Measurements from ENCODE around the gene SLC12A7. TPM values are rescaled to one million over a fixed set of nuclear protein-coding genes. Genes with fewer than 3 reads are reported as not detected.

Gene SLC12A7
- polyA plus RNA-seq, 1 donor: 76.6 TPM

DNA sequence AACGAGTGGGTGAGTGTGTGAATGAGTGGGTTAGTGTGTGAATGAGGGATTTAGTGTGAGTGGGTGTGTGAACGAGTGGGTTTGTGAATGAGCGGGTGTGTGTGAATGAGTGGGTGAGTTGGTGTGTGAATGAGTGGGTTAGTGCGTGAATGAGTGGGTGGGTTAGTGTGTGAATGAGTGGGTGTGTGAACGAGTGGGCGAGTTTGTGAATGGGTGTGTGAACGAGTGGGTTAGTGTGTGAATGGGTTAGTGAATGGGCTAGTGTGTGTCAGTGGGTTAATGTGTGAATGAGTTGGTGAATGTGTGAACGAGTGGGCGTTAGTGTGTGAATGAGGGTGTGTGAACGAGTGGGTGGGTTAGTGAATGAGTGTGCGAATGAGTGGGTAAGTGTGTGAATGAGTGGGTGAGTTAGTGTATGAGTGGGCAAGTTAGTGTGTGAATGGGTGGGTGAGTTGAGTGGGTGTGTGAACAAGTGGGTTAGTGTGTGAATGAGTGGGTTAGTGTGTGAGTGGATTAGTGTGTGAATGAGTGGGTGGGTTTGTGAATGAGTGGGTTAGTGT is 63.6 kb downstream of the SLC12A7 start:
- Histone ChIP-seq H3K9me3 (ENCODE audit: control insufficient read depth, low read depth, low read length) (peaks cover 17% of the 10 kb centered on the region), H3K4me1 (ENCODE audit: control insufficient read depth, insufficient read depth, low read length) (no peaks in the 10 kb centered on the region), H3K4me3 (ENCODE audit: low read length) (no peak overlapping the region), H3K27me3 (ENCODE audit: control insufficient read depth, insufficient read depth, low read length) (no peaks in the 10 kb centered on the region), H3K27ac (ENCODE audit: low read length) (no peak overlapping the region), H3K36me3 (ENCODE audit: control insufficient read depth, insufficient read depth, low read length) (peaks cover 27% of the 10 kb centered on the region)
- no CpG with 5 or more reads among the region's 11 CpGs for WGBS (ENCODE audit: insufficient coverage, low lambda C conversion rate)
- DNase-seq: no peak

DNA sequence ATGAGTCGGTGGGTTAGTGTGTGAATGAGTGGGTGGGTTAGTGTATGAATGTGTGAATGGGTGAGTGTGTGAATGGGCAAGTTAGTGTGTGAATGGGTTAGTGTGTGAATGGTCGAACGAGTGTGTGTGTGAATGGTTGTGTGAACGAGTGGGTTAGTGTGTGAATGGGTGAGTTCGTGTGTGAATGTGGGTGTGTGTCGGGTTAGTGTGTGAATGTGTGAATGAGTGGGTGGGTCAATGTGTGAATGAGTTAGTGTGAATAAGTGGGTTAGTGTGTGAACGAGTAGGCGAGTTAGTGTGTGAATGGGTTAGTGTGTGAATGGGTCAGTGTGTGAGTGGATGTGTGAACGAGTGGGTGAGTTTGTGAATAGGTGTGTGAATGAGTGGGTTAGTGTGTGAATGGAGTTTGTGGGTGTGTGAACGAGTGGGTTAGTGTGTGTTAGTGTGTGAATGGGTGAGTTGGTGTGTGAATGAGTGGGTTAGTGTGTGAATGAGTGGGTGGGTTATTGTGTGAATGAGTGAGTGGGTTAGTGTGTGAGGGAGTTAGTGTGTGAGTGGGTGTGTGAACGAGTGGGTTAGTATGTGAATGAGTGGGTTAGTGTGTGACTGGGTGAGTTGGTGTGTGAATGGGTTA is 64.4 kb downstream of the SLC12A7 start:
- Histone ChIP-seq H3K36me3 (ENCODE audit: control insufficient read depth, insufficient read depth, low read length) (peaks cover 19% of the 10 kb centered on the region), H3K27ac (ENCODE audit: low read length) (no peak overlapping the region), H3K9me3 (ENCODE audit: control insufficient read depth, low read depth, low read length) (peaks cover 20% of the 10 kb centered on the region), H3K4me3 (ENCODE audit: low read length) (no peak overlapping the region), H3K4me1 (ENCODE audit: control insufficient read depth, insufficient read depth, low read length) (no peaks in the 10 kb centered on the region), H3K27me3 (ENCODE audit: control insufficient read depth, insufficient read depth, low read length) (no peaks in the 10 kb centered on the region)
- 94% methylated on average over 7 of the region's 11 CpGs for WGBS (ENCODE audit: insufficient coverage, low lambda C conversion rate)
- no peak for DNase-seq

DNA sequence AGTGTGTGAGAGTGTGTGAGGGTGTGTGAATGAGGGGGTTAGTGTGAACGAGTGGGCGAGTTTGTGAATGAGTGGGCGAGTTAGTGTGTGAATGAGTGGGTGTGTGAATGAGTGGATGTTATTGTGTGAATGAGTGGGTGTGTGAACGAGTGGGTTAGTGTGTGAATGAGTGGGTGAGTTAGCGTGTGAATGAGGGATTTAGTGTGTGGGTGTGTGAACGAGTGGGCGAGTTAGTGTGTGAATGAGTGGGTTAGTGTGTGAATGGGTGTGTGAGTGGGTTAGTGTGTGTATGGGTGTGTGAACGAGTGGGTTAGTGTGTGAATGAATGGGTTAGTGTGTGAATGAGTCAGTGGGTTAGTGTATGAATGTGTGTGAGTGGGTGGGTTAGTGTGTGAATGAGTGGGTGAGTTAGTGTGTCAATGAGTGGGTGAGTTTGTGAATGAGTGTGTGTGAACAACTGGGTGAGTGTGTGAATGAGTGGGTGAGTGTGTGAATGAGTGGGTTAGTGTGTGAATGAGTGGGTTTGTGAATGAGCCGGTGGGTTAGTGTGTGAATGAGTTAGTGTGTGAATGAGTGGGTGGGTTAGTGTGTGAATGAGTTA is 65.8 kb downstream of the SLC12A7 start:
- 100% methylated on average over 6 of the region's 9 CpGs for WGBS (ENCODE audit: insufficient coverage, low lambda C conversion rate)
- no peaks in the 10 kb centered on the region for H3K27me3 ChIP-seq (ENCODE audit: control insufficient read depth, insufficient read depth, low read length)
- no peak overlapping the region for H3K27ac ChIP-seq (ENCODE audit: low read length)
- H3K36me3 ChIP-seq (ENCODE audit: control insufficient read depth, insufficient read depth, low read length): peaks cover 6% of the 10 kb centered on the region
- peaks cover 21% of the 10 kb centered on the region for H3K9me3 ChIP-seq (ENCODE audit: control insufficient read depth, low read depth, low read length)
- H3K4me3 ChIP-seq (ENCODE audit: low read length): no peak overlapping the region
- DNase-seq: no peak
- no peaks in the 10 kb centered on the region for H3K4me1 ChIP-seq (ENCODE audit: control insufficient read depth, insufficient read depth, low read length)

- no peaks in the 10 kb centered on the region for H3K4me1 ChIP-seq (ENCODE audit: control insufficient read depth, insufficient read depth, low read length)
- WGBS (ENCODE audit: insufficient coverage, low lambda C conversion rate): 100% methylated on average over 5 of the region's 5 CpGs
- no peak overlapping the region for H3K27ac ChIP-seq (ENCODE audit: low read length)
- H3K4me3 ChIP-seq (ENCODE audit: low read length): no peak overlapping the region
- DNase-seq: no peak
- no peaks in the 10 kb centered on the region for H3K36me3 ChIP-seq (ENCODE audit: control insufficient read depth, insufficient read depth, low read length)
- H3K27me3 ChIP-seq (ENCODE audit: control insufficient read depth, insufficient read depth, low read length): no peaks in the 10 kb centered on the region
- H3K9me3 ChIP-seq (ENCODE audit: control insufficient read depth, low read depth, low read length): peaks cover 24% of the 10 kb centered on the region
Observed at GRCh38 chr5:1044117-1044516, 67.7 kb downstream of the SLC12A7 start.

DNA sequence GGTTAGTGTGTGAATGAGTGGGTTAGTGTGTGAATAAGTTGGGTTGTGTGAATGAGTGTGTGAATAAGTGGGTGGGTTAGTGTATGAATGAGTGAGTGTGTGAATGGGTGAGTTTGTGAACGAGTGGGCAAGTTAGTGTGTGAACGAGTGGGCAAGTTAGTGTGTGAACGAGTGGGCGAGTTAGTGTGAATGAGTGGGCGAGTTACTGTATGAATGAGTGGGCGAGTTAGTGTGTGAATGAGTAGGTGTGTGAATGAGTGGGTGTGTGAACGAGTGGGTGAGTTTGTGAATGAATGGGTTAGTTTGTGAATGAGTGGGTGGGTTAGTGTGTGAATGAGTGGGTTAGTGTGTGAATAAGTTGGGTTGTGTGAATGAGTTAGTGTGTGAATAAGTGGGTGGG is 68.5 kb downstream of the SLC12A7 start:
- H3K27ac ChIP-seq (ENCODE audit: low read length): no peak overlapping the region
- no peak overlapping the region for H3K4me3 ChIP-seq (ENCODE audit: low read length)
- H3K9me3 ChIP-seq (ENCODE audit: control insufficient read depth, low read depth, low read length): peaks cover 24% of the 10 kb centered on the region
- DNase-seq: no peak
- H3K4me1 ChIP-seq (ENCODE audit: control insufficient read depth, insufficient read depth, low read length): no peaks in the 10 kb centered on the region
- peaks cover 2% of the 10 kb centered on the region for H3K36me3 ChIP-seq (ENCODE audit: control insufficient read depth, insufficient read depth, low read length)
- 95% methylated on average over 5 of the region's 7 CpGs for WGBS (ENCODE audit: insufficient coverage, low lambda C conversion rate)
- no peaks in the 10 kb centered on the region for H3K27me3 ChIP-seq (ENCODE audit: control insufficient read depth, insufficient read depth, low read length)

- Histone ChIP-seq H3K27ac (ENCODE audit: low read length) (no peak overlapping the region), H3K4me1 (ENCODE audit: control insufficient read depth, insufficient read depth, low read length) (no peaks in the 10 kb centered on the region), H3K9me3 (ENCODE audit: control insufficient read depth, low read depth, low read length) (peaks cover 22% of the 10 kb centered on the region), H3K4me3 (ENCODE audit: low read length) (no peak overlapping the region), H3K27me3 (ENCODE audit: control insufficient read depth, insufficient read depth, low read length) (no peaks in the 10 kb centered on the region), H3K36me3 (ENCODE audit: control insufficient read depth, insufficient read depth, low read length) (peaks cover 2% of the 10 kb centered on the region)
- no peak for DNase-seq
- 100% methylated on average over 3 of the region's 7 CpGs for WGBS (ENCODE audit: insufficient coverage, low lambda C conversion rate)
Observed at GRCh38 chr5:1042626-1043025, 69.2 kb downstream of the SLC12A7 start.

GRCh38 chr5:1041225-1042143 is 70.4 kb downstream of the SLC12A7 start:
- Histone ChIP-seq H3K36me3 (ENCODE audit: control insufficient read depth, insufficient read depth, low read length) (peaks cover 6% of the 10 kb centered on the region), H3K9me3 (ENCODE audit: control insufficient read depth, low read depth, low read length) (peaks cover 19% of the 10 kb centered on the region), H3K4me1 (ENCODE audit: control insufficient read depth, insufficient read depth, low read length) (no peaks in the 10 kb centered on the region), H3K27ac (ENCODE audit: low read length) (no peak overlapping the region), H3K27me3 (ENCODE audit: control insufficient read depth, insufficient read depth, low read length) (no peaks in the 10 kb centered on the region), H3K4me3 (ENCODE audit: low read length) (no peak overlapping the region)
- 83% methylated on average over 11 of the region's 15 CpGs for WGBS (ENCODE audit: insufficient coverage, low lambda C conversion rate)
- no peak for DNase-seq

GRCh38 chr5:1040571-1040970 is 71.3 kb downstream of the SLC12A7 start:
- H3K9me3 ChIP-seq (ENCODE audit: control insufficient read depth, low read depth, low read length): peaks cover 19% of the 10 kb centered on the region
- H3K36me3 ChIP-seq (ENCODE audit: control insufficient read depth, insufficient read depth, low read length): peaks cover 6% of the 10 kb centered on the region
- no peaks in the 10 kb centered on the region for H3K27me3 ChIP-seq (ENCODE audit: control insufficient read depth, insufficient read depth, low read length)
- H3K4me3 ChIP-seq (ENCODE audit: low read length): no peak overlapping the region
- no peak overlapping the region for H3K27ac ChIP-seq (ENCODE audit: low read length)
- no peaks in the 10 kb centered on the region for H3K4me1 ChIP-seq (ENCODE audit: control insufficient read depth, insufficient read depth, low read length)
- no CpG with 5 or more reads among the region's 10 CpGs for WGBS (ENCODE audit: insufficient coverage, low lambda C conversion rate)
- DNase-seq: no peak

DNA sequence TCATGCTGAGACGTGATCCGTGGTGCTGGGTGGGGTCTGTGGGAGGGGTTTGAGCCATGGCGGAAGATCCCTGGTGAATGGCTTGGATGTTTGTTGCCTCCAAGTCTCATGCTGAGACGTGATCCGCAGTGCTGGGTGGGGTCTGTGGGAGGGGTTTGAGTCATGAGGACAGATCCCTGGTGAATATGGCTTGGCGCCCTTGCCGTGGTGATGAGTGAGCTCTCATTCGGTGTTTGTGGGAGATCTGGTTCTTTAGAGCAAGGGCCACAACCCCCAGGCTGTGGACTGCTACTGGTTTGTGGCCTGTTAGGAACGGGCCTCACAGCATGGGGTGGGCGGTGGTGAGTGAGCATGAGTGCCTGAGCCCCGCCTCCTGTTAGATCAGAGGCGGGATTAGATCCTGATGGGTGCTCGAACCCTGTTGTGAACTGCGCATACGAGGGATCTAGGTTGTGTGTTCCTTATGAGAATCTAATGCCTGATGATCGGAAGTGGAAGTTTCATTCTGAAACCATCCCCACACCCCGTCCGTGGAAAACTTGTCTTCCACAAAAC is 72.1 kb downstream of the SLC12A7 start:
- Histone ChIP-seq H3K27me3 (ENCODE audit: control insufficient read depth, insufficient read depth, low read length) (no peaks in the 10 kb centered on the region), H3K27ac (ENCODE audit: low read length) (no peak overlapping the region), H3K4me3 (ENCODE audit: low read length) (no peak overlapping the region), H3K36me3 (ENCODE audit: control insufficient read depth, insufficient read depth, low read length) (peaks cover 9% of the 10 kb centered on the region), H3K4me1 (ENCODE audit: control insufficient read depth, insufficient read depth, low read length) (no peaks in the 10 kb centered on the region), H3K9me3 (ENCODE audit: control insufficient read depth, low read depth, low read length) (peaks cover 18% of the 10 kb centered on the region)
- no peak for DNase-seq
- WGBS (ENCODE audit: insufficient coverage, low lambda C conversion rate): no CpG with 5 or more reads among the region's 18 CpGs

GRCh38 chr5:1039210-1039548 is 72.7 kb downstream of the SLC12A7 start:
- H3K4me1 ChIP-seq (ENCODE audit: control insufficient read depth, insufficient read depth, low read length): no peaks in the 10 kb centered on the region
- WGBS (ENCODE audit: insufficient coverage, low lambda C conversion rate): no CpG with 5 or more reads among the region's 16 CpGs
- DNase-seq: no peak

More at GRCh38 chr5:1039210-1039548, 72.7 kb downstream of the SLC12A7 start:
- Histone ChIP-seq H3K4me3 (ENCODE audit: low read length) (no peak overlapping the region), H3K27me3 (ENCODE audit: control insufficient read depth, insufficient read depth, low read length) (no peaks in the 10 kb centered on the region), H3K27ac (ENCODE audit: low read length) (no peak overlapping the region), H3K36me3 (ENCODE audit: control insufficient read depth, insufficient read depth, low read length) (peaks cover 15% of the 10 kb centered on the region), H3K9me3 (ENCODE audit: control insufficient read depth, low read depth, low read length) (peaks cover 12% of the 10 kb centered on the region)
